ENCODE results near the gene PTN.
"Not testable (repeated sequence)": the region's sequence is repeated elsewhere in the genome, so short reads cannot be mapped to it uniquely, and the experiment has no call there.

The PTN gene

GRCh38 chr7:137254766-137255165, 88.8 kb downstream of the PTN start:
- no peak overlapping the region for H3K9ac ChIP-seq (ENCODE audit: low read length)
- H3K4me1 ChIP-seq (ENCODE audit: control insufficient read depth, low read depth, low read length): peaks cover 15% of the 10 kb centered on the region
- H3K4me3 ChIP-seq (ENCODE audit: low read length): no peak overlapping the region
- no peaks in the 10 kb centered on the region for H3K27me3 ChIP-seq (ENCODE audit: control insufficient read depth, insufficient read depth, low read length)
- no peaks in the 10 kb centered on the region for H3K9me3 ChIP-seq (ENCODE audit: control insufficient read depth, low read depth, low read length)
- H3K27ac ChIP-seq (ENCODE audit: low read length): no peak overlapping the region
- H3K36me3 ChIP-seq (ENCODE audit: control insufficient read depth, low read depth, low read length): peaks cover 3% of the 10 kb centered on the region

GRCh38 chr7:137245890-137246289, 97.6 kb downstream of the PTN start:
- peaks cover 2% of the 10 kb centered on the region for H3K36me3 ChIP-seq (ENCODE audit: control insufficient read depth, low read depth, low read length)
- H3K4me3 ChIP-seq (ENCODE audit: low read length): no peak overlapping the region
- no peak overlapping the region for H3K27ac ChIP-seq (ENCODE audit: low read length)
- no peaks in the 10 kb centered on the region for H3K27me3 ChIP-seq (ENCODE audit: control insufficient read depth, insufficient read depth, low read length)
- H3K4me1 ChIP-seq (ENCODE audit: control insufficient read depth, low read depth, low read length): peaks cover 12% of the 10 kb centered on the region
- H3K9ac ChIP-seq (ENCODE audit: low read length): no peak overlapping the region
- H3K9me3 ChIP-seq (ENCODE audit: control insufficient read depth, low read depth, low read length): no peaks in the 10 kb centered on the region

- H3K4me3 ChIP-seq (ENCODE audit: low read length): no peak overlapping the region
- no peak overlapping the region for H3K27ac ChIP-seq (ENCODE audit: low read length)
- no peak overlapping the region for H3K9ac ChIP-seq (ENCODE audit: low read length)
- H3K9me3 ChIP-seq (ENCODE audit: control insufficient read depth, low read depth, low read length): no peaks in the 10 kb centered on the region
- no peaks in the 10 kb centered on the region for H3K27me3 ChIP-seq (ENCODE audit: control insufficient read depth, insufficient read depth, low read length)
- peaks cover 12% of the 10 kb centered on the region for H3K4me1 ChIP-seq (ENCODE audit: control insufficient read depth, low read depth, low read length)
- no peaks in the 10 kb centered on the region for H3K36me3 ChIP-seq (ENCODE audit: control insufficient read depth, low read depth, low read length)
Observed at GRCh38 chr7:137245186-137245585, 98.3 kb downstream of the PTN start.

GRCh38 chr7:137243741-137244140, 99.8 kb downstream of the PTN start:
- H3K9ac ChIP-seq (ENCODE audit: low read length): no peak overlapping the region
- no peaks in the 10 kb centered on the region for H3K9me3 ChIP-seq (ENCODE audit: control insufficient read depth, low read depth, low read length)
- no peak overlapping the region for H3K4me3 ChIP-seq (ENCODE audit: low read length)
- H3K4me1 ChIP-seq (ENCODE audit: control insufficient read depth, low read depth, low read length): peaks cover 12% of the 10 kb centered on the region
- H3K27ac ChIP-seq (ENCODE audit: low read length): no peak overlapping the region
- H3K27me3 ChIP-seq (ENCODE audit: control insufficient read depth, insufficient read depth, low read length): no peaks in the 10 kb centered on the region
- no peaks in the 10 kb centered on the region for H3K36me3 ChIP-seq (ENCODE audit: control insufficient read depth, low read depth, low read length)

GRCh38 chr7:137242616-137243015, 100.9 kb downstream of the PTN start:
- H3K27me3 ChIP-seq (ENCODE audit: control insufficient read depth, insufficient read depth, low read length): no peaks in the 10 kb centered on the region
- H3K4me3 ChIP-seq (ENCODE audit: low read length): no peak overlapping the region
- no peaks in the 10 kb centered on the region for H3K36me3 ChIP-seq (ENCODE audit: control insufficient read depth, low read depth, low read length)
- peaks cover 12% of the 10 kb centered on the region for H3K4me1 ChIP-seq (ENCODE audit: control insufficient read depth, low read depth, low read length)
- H3K27ac ChIP-seq (ENCODE audit: low read length): no peak overlapping the region
- no peaks in the 10 kb centered on the region for H3K9me3 ChIP-seq (ENCODE audit: control insufficient read depth, low read depth, low read length)
- H3K9ac ChIP-seq (ENCODE audit: low read length): no peak overlapping the region

GRCh38 chr7:137241655-137242360, 101.7 kb downstream of the PTN start:
- H3K4me3 ChIP-seq (ENCODE audit: low read length): no peak overlapping the region
- H3K27me3 ChIP-seq (ENCODE audit: control insufficient read depth, insufficient read depth, low read length): no peaks in the 10 kb centered on the region
- H3K9ac ChIP-seq (ENCODE audit: low read length): no peak overlapping the region
- no peaks in the 10 kb centered on the region for H3K36me3 ChIP-seq (ENCODE audit: control insufficient read depth, low read depth, low read length)
- peaks cover 12% of the 10 kb centered on the region for H3K4me1 ChIP-seq (ENCODE audit: control insufficient read depth, low read depth, low read length)
- H3K9me3 ChIP-seq (ENCODE audit: control insufficient read depth, low read depth, low read length): no peaks in the 10 kb centered on the region
- no peak overlapping the region for H3K27ac ChIP-seq (ENCODE audit: low read length)

- H3K27me3 ChIP-seq (ENCODE audit: control insufficient read depth, insufficient read depth, low read length); H3K4me1 ChIP-seq (ENCODE audit: control insufficient read depth, low read depth, low read length); H3K9me3 ChIP-seq (ENCODE audit: control insufficient read depth, low read depth, low read length); H3K27ac ChIP-seq (ENCODE audit: low read length); H3K36me3 ChIP-seq (ENCODE audit: control insufficient read depth, low read depth, low read length); H3K4me3 ChIP-seq (ENCODE audit: low read length); H3K9ac ChIP-seq (ENCODE audit: low read length): not testable (repeated sequence)
Observed at GRCh38 chr7:137239186-137239585, 104.3 kb downstream of the PTN start.

GRCh38 chr7:137235434-137235833, 108.1 kb downstream of the PTN start:
- no peaks in the 10 kb centered on the region for H3K9me3 ChIP-seq (ENCODE audit: control insufficient read depth, low read depth, low read length)
- no peak overlapping the region for H3K9ac ChIP-seq (ENCODE audit: low read length)
- no peak overlapping the region for H3K27ac ChIP-seq (ENCODE audit: low read length)
- no peak overlapping the region for H3K4me3 ChIP-seq (ENCODE audit: low read length)
- H3K36me3 ChIP-seq (ENCODE audit: control insufficient read depth, low read depth, low read length): no peaks in the 10 kb centered on the region
- H3K4me1 ChIP-seq (ENCODE audit: control insufficient read depth, low read depth, low read length): no peaks in the 10 kb centered on the region
- no peaks in the 10 kb centered on the region for H3K27me3 ChIP-seq (ENCODE audit: control insufficient read depth, insufficient read depth, low read length)

- Histone ChIP-seq H3K27me3 (ENCODE audit: control insufficient read depth, insufficient read depth, low read length) (no peaks in the 10 kb centered on the region), H3K27ac (ENCODE audit: low read length) (no peak overlapping the region), H3K4me1 (ENCODE audit: control insufficient read depth, low read depth, low read length) (no peaks in the 10 kb centered on the region), H3K4me3 (ENCODE audit: low read length) (no peak overlapping the region), H3K36me3 (ENCODE audit: control insufficient read depth, low read depth, low read length) (no peaks in the 10 kb centered on the region), H3K9me3 (ENCODE audit: control insufficient read depth, low read depth, low read length) (no peaks in the 10 kb centered on the region), H3K9ac (ENCODE audit: low read length) (no peak overlapping the region)
Observed at GRCh38 chr7:137231167-137231566, 112.4 kb downstream of the PTN start.

GRCh38 chr7:137221467-137221866, 122.1 kb downstream of the PTN start:
- H3K9me3 ChIP-seq (ENCODE audit: control insufficient read depth, low read depth, low read length): no peaks in the 10 kb centered on the region
- no peak overlapping the region for H3K9ac ChIP-seq (ENCODE audit: low read length)
- no peak overlapping the region for H3K27ac ChIP-seq (ENCODE audit: low read length)
- H3K36me3 ChIP-seq (ENCODE audit: control insufficient read depth, low read depth, low read length): no peaks in the 10 kb centered on the region
- peaks cover 4% of the 10 kb centered on the region for H3K4me1 ChIP-seq (ENCODE audit: control insufficient read depth, low read depth, low read length)
- no peak overlapping the region for H3K4me3 ChIP-seq (ENCODE audit: low read length)
- no peaks in the 10 kb centered on the region for H3K27me3 ChIP-seq (ENCODE audit: control insufficient read depth, insufficient read depth, low read length)

- no peaks in the 10 kb centered on the region for H3K9me3 ChIP-seq (ENCODE audit: control insufficient read depth, low read depth, low read length)
- H3K27ac ChIP-seq (ENCODE audit: low read length): no peak overlapping the region
- H3K9ac ChIP-seq (ENCODE audit: low read length): no peak overlapping the region
- H3K4me3 ChIP-seq (ENCODE audit: low read length): no peak overlapping the region
- no peaks in the 10 kb centered on the region for H3K4me1 ChIP-seq (ENCODE audit: control insufficient read depth, low read depth, low read length)
- no peaks in the 10 kb centered on the region for H3K27me3 ChIP-seq (ENCODE audit: control insufficient read depth, insufficient read depth, low read length)
- no peaks in the 10 kb centered on the region for H3K36me3 ChIP-seq (ENCODE audit: control insufficient read depth, low read depth, low read length)
Observed at GRCh38 chr7:137213744-137214143, 129.8 kb downstream of the PTN start.

- Histone ChIP-seq H3K4me3 (ENCODE audit: low read length) (no peak overlapping the region), H3K27me3 (ENCODE audit: control insufficient read depth, insufficient read depth, low read length) (no peaks in the 10 kb centered on the region), H3K36me3 (ENCODE audit: control insufficient read depth, low read depth, low read length) (no peaks in the 10 kb centered on the region), H3K4me1 (ENCODE audit: control insufficient read depth, low read depth, low read length) (no peaks in the 10 kb centered on the region), H3K27ac (ENCODE audit: low read length) (no peak overlapping the region), H3K9ac (ENCODE audit: low read length) (no peak overlapping the region), H3K9me3 (ENCODE audit: control insufficient read depth, low read depth, low read length) (no peaks in the 10 kb centered on the region)
Observed at GRCh38 chr7:137209151-137209817, 134.2 kb downstream of the PTN start.
